NCI-H128 (cell line): ENCODE measurements around the gene DNAJB8.

Experiments
- DNase-seq: peaks from one replicate; lab custom pipeline; 2025; ENCODE audit not compliant: unreplicated experiment; lab: John Stamatoyannopoulos, UW

Gene DNAJB8

GRCh38 chr3:128468791-128469527 lies 2.3 kb upstream of the DNAJB8 start:
- no peak for DNase-seq

- no peak for DNase-seq
These were observed 1.6 kb upstream of the DNAJB8 start for GRCh38 chr3:128468285-128468790.

- DNase-seq: no peak
These were observed 2.0 kb downstream of the DNAJB8 start for GRCh38 chr3:128464702-128465101.

- DNase-seq: no peak
These were observed 2.5 kb downstream of the DNAJB8 start for GRCh38 chr3:128464188-128464587.

- no peak for DNase-seq
These were observed 2.9 kb downstream of the DNAJB8 start for GRCh38 chr3:128463771-128464170.

- DNase-seq: no peak
These were observed 3.3 kb downstream of the DNAJB8 start for GRCh38 chr3:128463354-128463753.

GRCh38 chr3:128462931-128463330 lies 3.8 kb downstream of the DNAJB8 start:
- no peak for DNase-seq

- DNase-seq: no peak
These were observed 4.3 kb downstream of the DNAJB8 start for GRCh38 chr3:128462341-128462910.

GRCh38 chr3:128461731-128462130 lies 5.0 kb downstream of the DNAJB8 start:
- no peak for DNase-seq

GRCh38 chr3:128459461-128459820 lies 7.2 kb downstream of the DNAJB8 start:
- no peak for DNase-seq

- DNase-seq: no peak
These were observed 7.8 kb downstream of the DNAJB8 start for GRCh38 chr3:128458746-128459460.

- no peak for DNase-seq
These were observed 8.8 kb downstream of the DNAJB8 start for GRCh38 chr3:128457937-128458336.

- DNase-seq: no peak
These were observed 9.6 kb downstream of the DNAJB8 start for GRCh38 chr3:128456776-128457715.

- no peak for DNase-seq
These were observed 10.6 kb downstream of the DNAJB8 start for GRCh38 chr3:128455786-128456748.

GRCh38 chr3:128455116-128455515 lies 11.6 kb downstream of the DNAJB8 start:
- DNase-seq: no peak

- no peak for DNase-seq
These were observed 12.4 kb downstream of the DNAJB8 start for GRCh38 chr3:128454310-128454618.

- DNase-seq: no peak
These were observed 13.0 kb downstream of the DNAJB8 start for GRCh38 chr3:128453501-128454309.

GRCh38 chr3:128452678-128453275 lies 13.9 kb downstream of the DNAJB8 start:
- DNase-seq: no peak

GRCh38 chr3:128452120-128452519 lies 14.6 kb downstream of the DNAJB8 start:
- no peak for DNase-seq
